BLaER1 (cell line): ENCODE measurements around the gene SOX2.
A peak's percentile ranks its signal among the peaks of the same experiment; 100 is the strongest.

Experiments used
- H3K27ac ChIP-seq: shearing (Covaris generic); formaldehyde crosslinking; 2 replicates; pipeline ENCODE4 v1.8.1; 2022
- H3K27me3 ChIP-seq: shearing (Covaris generic); formaldehyde crosslinking; 2 replicates; pipeline ENCODE4 v1.8.1; 2022
- H3K36me3 ChIP-seq: shearing (Covaris generic); formaldehyde crosslinking; 2 replicates; pipeline ENCODE4 v1.8.1; 2022
- H3K4me1 ChIP-seq: shearing (Covaris generic); formaldehyde crosslinking; 2 replicates; pipeline ENCODE4 v1.8.1; 2022
- H3K4me2 ChIP-seq: shearing (Covaris generic); formaldehyde crosslinking; 2 replicates; pipeline ENCODE4 v1.8.1; 2022
- H3K4me3 ChIP-seq: shearing (Covaris generic); formaldehyde crosslinking; 2 replicates; pipeline ENCODE4 v1.8.1; 2022
- H3K9ac ChIP-seq: shearing (Covaris generic); formaldehyde crosslinking; 2 replicates; pipeline ENCODE4 v1.8.1; 2022
- H3K9me3 ChIP-seq: shearing (Covaris generic); formaldehyde crosslinking; 2 replicates; pipeline ENCODE4 v1.8.1; 2022
- H4K20me1 ChIP-seq: shearing (Covaris generic); formaldehyde crosslinking; 2 replicates; pipeline ENCODE4 v1.8.1; 2022
- Cebpa-rat ChIP-seq: shearing (Covaris generic); IDR thresholded peaks from 2 replicates; pipeline ENCODE4 v1.8.1; 2022

The SOX2 gene

GRCh38 chr3:181694805-181695660, 16.7 kb upstream of the SOX2 start:
- Histone ChIP-seq H3K27me3 (peaks cover 42% of the 10 kb centered on the region), H3K9me3 (peaks cover 22% of the 10 kb centered on the region), H3K4me1 (no peaks in the 10 kb centered on the region), H3K36me3 (no peaks in the 10 kb centered on the region), H3K9ac (no peak overlapping the region), H3K4me2 (no peak overlapping the region), H4K20me1 (no peaks in the 10 kb centered on the region), H3K4me3 (no peak overlapping the region), H3K27ac (no peak overlapping the region)
- no peak for TF ChIP-seq Cebpa-rat

GRCh38 chr3:181695661-181696491, 15.8 kb upstream of the SOX2 start:
- Histone ChIP-seq H3K9me3 (peaks cover 22% of the 10 kb centered on the region), H3K4me1 (no peaks in the 10 kb centered on the region), H3K27me3 (peaks cover 50% of the 10 kb centered on the region), H3K9ac (no peak overlapping the region), H3K4me2 (no peak overlapping the region), H3K27ac (no peak overlapping the region), H3K36me3 (no peaks in the 10 kb centered on the region), H4K20me1 (no peaks in the 10 kb centered on the region), H3K4me3 (no peak overlapping the region)
- TF ChIP-seq Cebpa-rat: no peak

DNA sequence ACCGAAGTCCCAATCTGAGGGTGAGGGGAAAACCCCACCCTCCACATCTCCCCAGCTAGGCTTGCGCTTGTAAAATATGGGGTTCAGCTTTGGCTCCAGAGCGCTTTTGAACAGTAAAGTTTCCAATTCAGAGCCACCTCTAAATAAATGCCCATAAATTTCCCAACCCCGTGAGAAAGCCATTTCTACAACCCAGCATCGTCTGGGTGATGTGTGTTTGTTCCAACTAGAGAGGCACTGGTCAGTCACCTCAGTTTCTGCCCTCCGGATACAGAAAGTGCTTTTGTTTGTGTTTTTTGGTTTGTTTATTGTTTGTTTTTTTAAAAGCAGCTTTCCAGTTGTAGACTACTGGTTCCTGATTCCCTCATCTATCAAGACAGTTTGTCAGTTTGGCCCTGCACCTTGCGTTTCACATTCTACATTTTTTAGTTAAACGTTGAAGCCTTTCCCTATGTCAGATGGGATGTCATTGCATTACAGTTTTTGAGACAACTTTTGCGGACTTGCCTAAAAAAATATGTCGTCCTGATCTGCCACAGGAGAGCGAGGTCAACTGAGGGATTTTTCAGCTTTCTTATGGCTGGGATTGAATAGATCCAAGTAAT, 15.0 kb upstream of the SOX2 start:
- TF ChIP-seq Cebpa-rat: no peak
- Histone ChIP-seq H3K4me2 (no peak overlapping the region), H3K9ac (no peak overlapping the region), H3K4me3 (no peak overlapping the region), H3K27me3 (peaks cover 59% of the 10 kb centered on the region), H3K9me3 (peaks cover 22% of the 10 kb centered on the region), H3K4me1 (no peaks in the 10 kb centered on the region), H3K27ac (no peak overlapping the region), H3K36me3 (no peaks in the 10 kb centered on the region), H4K20me1 (peaks cover 3% of the 10 kb centered on the region; the same call in 1 of the 2 replicates)

GRCh38 chr3:181698263-181698954, 13.3 kb upstream of the SOX2 start:
- no peaks in the 10 kb centered on the region for H3K36me3 ChIP-seq
- H3K9ac ChIP-seq: no peak overlapping the region
- no peaks in the 10 kb centered on the region for H3K4me1 ChIP-seq
- TF ChIP-seq Cebpa-rat: no peak
- H4K20me1 ChIP-seq: peaks cover 20% of the 10 kb centered on the region
- H3K4me2 ChIP-seq: no peak overlapping the region
- H3K4me3 ChIP-seq: no peak overlapping the region
- peaks cover 26% of the 10 kb centered on the region for H3K9me3 ChIP-seq
- no peak overlapping the region for H3K27ac ChIP-seq
- H3K27me3 ChIP-seq: peaks cover 76% of the 10 kb centered on the region

DNA sequence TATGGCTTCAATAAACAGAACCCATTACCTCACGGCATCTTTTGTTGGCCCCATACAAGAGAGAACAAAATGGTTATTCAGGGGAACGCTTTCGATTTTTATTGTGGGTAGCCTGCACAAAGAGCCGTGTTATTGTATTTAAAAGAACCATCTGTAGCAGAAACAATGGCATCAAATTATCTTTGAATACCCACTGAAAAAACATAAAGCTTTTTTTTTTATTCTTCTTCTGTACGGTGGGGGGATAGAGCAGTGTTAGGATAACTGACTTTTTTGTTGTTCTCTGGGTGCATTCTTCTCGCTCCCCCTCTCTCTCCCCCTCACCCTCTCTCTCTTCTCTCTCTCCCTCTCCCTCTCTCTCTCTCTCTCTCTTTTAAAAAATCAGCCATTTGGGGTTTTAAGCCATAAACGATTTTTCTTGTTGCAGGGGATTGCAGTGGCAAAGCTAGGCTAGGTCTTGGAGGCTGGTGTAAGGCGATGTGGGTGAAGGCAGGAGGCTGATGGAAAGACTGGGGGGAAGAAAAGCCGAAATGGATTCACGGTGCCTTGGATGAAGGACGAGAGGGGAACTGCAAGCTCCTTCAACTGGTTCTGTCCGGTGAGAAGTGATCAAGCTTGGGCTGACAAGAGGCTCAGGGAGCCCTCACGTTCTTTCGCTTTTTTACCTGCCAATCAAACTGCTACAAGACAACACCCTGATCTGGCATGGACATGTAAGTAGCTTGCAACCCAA, 12.4 kb upstream of the SOX2 start:
- Histone ChIP-seq H3K4me3 (no peak overlapping the region), H3K9me3 (peaks cover 36% of the 10 kb centered on the region), H3K27me3 (peaks cover 85% of the 10 kb centered on the region), H3K4me1 (no peaks in the 10 kb centered on the region), H3K36me3 (no peaks in the 10 kb centered on the region), H3K9ac (no peak overlapping the region), H3K27ac (no peak overlapping the region), H4K20me1 (peaks cover 29% of the 10 kb centered on the region), H3K4me2 (no peak overlapping the region)
- no peak for TF ChIP-seq Cebpa-rat

- peaks cover 29% of the 10 kb centered on the region for H3K9me3 ChIP-seq
- no peaks in the 10 kb centered on the region for H3K4me1 ChIP-seq
- H3K27ac ChIP-seq: no peak overlapping the region
- H3K4me2 ChIP-seq: peak overlapping the region; percentile 66
- H3K4me3 ChIP-seq: peak overlapping the region; percentile 35; the same call in 1 of the 2 replicates
- TF ChIP-seq Cebpa-rat: no peak
- no peak overlapping the region for H3K9ac ChIP-seq
- H3K36me3 ChIP-seq: no peaks in the 10 kb centered on the region
- H3K27me3 ChIP-seq: peaks cover 96% of the 10 kb centered on the region
- H4K20me1 ChIP-seq: peaks cover 40% of the 10 kb centered on the region
Observed at GRCh38 chr3:181700168-181701087, 11.3 kb upstream of the SOX2 start.

DNA sequence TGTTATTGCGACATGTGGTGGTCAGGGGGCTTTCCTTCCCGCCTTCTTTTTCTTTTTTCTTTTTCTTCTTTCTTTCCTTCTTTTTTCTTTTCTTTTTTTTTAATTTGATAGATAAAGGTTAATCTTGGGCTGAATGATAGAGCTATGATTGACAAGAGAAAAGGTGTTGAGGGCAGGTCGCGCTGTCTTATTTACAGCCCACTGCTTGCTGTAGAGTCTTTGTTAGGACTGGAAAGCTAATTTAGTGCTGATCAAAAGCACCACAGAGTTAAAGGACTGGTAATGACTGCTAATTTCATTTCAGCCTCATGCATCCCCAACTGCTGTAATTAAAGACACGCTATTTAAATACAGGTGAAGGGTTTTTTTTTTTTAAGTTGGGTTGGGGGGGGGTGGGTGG, 10.6 kb upstream of the SOX2 start:
- Histone ChIP-seq H3K9ac (no peak overlapping the region), H3K27ac (no peak overlapping the region), H3K36me3 (no peaks in the 10 kb centered on the region), H3K4me1 (no peaks in the 10 kb centered on the region), H3K9me3 (peaks cover 23% of the 10 kb centered on the region), H4K20me1 (peaks cover 47% of the 10 kb centered on the region), H3K27me3 (peaks cover 98% of the 10 kb centered on the region), H3K4me3 (no peak overlapping the region), H3K4me2 (peak overlapping the region; percentile 66; the same call in 1 of the 2 replicates)
- no peak for TF ChIP-seq Cebpa-rat
